Measurements from ENCODE around the gene TRMT6. TPM values are rescaled to one million over a fixed set of nuclear protein-coding genes. Genes with fewer than 3 reads are reported as not detected.

TRMT6 gene
- total and polyA plus RNA-seq, 4 donors, result 3.1 to 6.2 (median 4.0) TPM

DNA sequence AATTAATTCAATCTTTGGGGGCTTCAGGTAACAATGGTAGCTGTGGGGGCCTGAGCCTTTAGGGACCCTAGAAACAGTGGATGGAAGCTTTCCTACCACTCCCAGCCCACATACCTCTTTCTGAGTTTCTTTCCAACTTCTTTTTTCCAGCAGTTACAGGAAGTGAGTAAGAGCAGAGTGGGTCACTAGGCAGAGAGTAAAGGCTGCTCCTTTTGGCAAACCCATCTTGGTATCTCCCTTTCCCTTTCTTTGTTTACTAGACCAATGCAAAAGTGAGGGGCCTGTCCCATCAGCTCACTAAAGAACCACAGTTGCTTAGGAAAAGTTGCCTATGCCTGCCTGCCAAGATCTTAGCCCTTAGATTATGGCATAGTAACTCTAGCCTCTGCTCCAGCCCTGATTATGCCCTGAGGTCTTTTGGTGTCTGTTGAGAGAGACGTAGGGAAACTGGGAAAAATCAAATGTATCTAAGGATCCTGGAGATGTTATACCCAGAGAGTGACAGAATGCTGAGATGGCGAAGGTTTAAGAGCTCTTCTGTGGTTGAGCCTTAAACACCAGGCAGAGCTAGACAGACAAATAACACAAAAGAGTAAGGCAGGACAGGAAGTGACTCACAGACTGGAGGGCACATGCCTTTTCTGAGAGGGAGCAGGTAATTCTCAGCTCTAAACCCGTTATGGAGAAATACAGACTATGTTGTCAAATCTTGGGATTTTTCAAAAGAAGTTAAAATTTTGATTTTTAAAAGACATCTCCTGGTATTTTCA lies 31.3 kb downstream of the TRMT6 start:
- no peak overlapping the region for H3K4me3 ChIP-seq (ENCODE audit: low read depth in 1 of 3, low read length in 3 of 3)
- H3K27me3 ChIP-seq (ENCODE audit: control insufficient read depth in 4 of 4, insufficient read depth in 4 of 4, low read length in 3 of 4), result peaks cover 0 to 3% (median 0%) of the 10 kb centered on the region in 4 donors
- no peaks in the 10 kb centered on the region for H3K4me1 ChIP-seq (ENCODE audit: control insufficient read depth in 4 of 4, insufficient read depth in 4 of 4, low read length in 3 of 4)
- H3K36me3 ChIP-seq (ENCODE audit: control insufficient read depth in 4 of 4, insufficient read depth in 3 of 4, low read depth in 1 of 4, low read length in 3 of 4), result no peaks in the 10 kb centered on the region
- no peak for DNase-seq (ENCODE audit: low spot score)
- 41% methylated on average over 3 of the region's 3 CpGs for WGBS
- TF ChIP-seq RAD21 (IDR thresholded peaks at IDR 0.05) (no peak), HNF4A (conservative IDR thresholded peaks at IDR 0.05) (no peak), RXRA (IDR thresholded peaks at IDR 0.05) (no peak), EGR1 (IDR thresholded peaks at IDR 0.05; ENCODE audit: low read depth in 2 of 2) (no peak), YY1 (IDR thresholded peaks at IDR 0.05) (no peak), JUND (IDR thresholded peaks at IDR 0.05) (no peak), TAF1 (conservative IDR thresholded peaks at IDR 0.05) (no peak), HNF4G (IDR thresholded peaks at IDR 0.05) (no peak), GABPA (IDR thresholded peaks at IDR 0.05 in 1 of 2, conservative IDR thresholded peaks at IDR 0.05 in 1 of 2) (no peak), NR2F2 (IDR thresholded peaks at IDR 0.05) (no peak), FOXA2 (IDR thresholded peaks at IDR 0.05) (no peak), SP1 (IDR thresholded peaks at IDR 0.05) (no peak), FOXA1 (IDR thresholded peaks at IDR 0.05) (no peak)
- TF ChIP-seq, protein P1, sequence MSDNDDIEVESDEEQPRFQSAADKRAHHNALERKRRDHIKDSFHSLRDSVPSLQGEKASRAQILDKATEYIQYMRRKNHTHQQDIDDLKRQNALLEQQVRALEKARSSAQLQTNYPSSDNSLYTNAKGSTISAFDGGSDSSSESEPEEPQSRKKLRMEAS (IDR thresholded peaks at IDR 0.05), result no peak
- TF ChIP-seq, protein P2, sequence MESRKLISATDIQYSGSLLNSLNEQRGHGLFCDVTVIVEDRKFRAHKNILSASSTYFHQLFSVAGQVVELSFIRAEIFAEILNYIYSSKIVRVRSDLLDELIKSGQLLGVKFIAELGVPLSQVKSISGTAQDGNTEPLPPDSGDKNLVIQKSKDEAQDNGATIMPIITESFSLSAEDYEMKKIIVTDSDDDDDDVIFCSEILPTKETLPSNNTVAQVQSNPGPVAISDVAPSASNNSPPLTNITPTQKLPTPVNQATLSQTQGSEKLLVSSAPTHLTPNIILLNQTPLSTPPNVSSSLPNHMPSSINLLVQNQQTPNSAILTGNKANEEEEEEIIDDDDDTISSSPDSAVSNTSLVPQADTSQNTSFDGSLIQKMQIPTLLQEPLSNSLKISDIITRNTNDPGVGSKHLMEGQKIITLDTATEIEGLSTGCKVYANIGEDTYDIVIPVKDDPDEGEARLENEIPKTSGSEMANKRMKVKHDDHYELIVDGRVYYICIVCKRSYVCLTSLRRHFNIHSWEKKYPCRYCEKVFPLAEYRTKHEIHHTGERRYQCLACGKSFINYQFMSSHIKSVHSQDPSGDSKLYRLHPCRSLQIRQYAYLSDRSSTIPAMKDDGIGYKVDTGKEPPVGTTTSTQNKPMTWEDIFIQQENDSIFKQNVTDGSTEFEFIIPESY (IDR thresholded peaks at IDR 0.05), result no peak
- TF ChIP-seq, protein P3, sequence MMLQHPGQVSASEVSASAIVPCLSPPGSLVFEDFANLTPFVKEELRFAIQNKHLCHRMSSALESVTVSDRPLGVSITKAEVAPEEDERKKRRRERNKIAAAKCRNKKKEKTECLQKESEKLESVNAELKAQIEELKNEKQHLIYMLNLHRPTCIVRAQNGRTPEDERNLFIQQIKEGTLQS (IDR thresholded peaks at IDR 0.05), result no peak
- TF ChIP-seq, protein P4, sequence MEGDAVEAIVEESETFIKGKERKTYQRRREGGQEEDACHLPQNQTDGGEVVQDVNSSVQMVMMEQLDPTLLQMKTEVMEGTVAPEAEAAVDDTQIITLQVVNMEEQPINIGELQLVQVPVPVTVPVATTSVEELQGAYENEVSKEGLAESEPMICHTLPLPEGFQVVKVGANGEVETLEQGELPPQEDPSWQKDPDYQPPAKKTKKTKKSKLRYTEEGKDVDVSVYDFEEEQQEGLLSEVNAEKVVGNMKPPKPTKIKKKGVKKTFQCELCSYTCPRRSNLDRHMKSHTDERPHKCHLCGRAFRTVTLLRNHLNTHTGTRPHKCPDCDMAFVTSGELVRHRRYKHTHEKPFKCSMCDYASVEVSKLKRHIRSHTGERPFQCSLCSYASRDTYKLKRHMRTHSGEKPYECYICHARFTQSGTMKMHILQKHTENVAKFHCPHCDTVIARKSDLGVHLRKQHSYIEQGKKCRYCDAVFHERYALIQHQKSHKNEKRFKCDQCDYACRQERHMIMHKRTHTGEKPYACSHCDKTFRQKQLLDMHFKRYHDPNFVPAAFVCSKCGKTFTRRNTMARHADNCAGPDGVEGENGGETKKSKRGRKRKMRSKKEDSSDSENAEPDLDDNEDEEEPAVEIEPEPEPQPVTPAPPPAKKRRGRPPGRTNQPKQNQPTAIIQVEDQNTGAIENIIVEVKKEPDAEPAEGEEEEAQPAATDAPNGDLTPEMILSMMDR (IDR thresholded peaks at IDR 0.05; ENCODE audit: low read depth, low read length, missing input control), result no peak
- TF ChIP-seq, protein P5, sequence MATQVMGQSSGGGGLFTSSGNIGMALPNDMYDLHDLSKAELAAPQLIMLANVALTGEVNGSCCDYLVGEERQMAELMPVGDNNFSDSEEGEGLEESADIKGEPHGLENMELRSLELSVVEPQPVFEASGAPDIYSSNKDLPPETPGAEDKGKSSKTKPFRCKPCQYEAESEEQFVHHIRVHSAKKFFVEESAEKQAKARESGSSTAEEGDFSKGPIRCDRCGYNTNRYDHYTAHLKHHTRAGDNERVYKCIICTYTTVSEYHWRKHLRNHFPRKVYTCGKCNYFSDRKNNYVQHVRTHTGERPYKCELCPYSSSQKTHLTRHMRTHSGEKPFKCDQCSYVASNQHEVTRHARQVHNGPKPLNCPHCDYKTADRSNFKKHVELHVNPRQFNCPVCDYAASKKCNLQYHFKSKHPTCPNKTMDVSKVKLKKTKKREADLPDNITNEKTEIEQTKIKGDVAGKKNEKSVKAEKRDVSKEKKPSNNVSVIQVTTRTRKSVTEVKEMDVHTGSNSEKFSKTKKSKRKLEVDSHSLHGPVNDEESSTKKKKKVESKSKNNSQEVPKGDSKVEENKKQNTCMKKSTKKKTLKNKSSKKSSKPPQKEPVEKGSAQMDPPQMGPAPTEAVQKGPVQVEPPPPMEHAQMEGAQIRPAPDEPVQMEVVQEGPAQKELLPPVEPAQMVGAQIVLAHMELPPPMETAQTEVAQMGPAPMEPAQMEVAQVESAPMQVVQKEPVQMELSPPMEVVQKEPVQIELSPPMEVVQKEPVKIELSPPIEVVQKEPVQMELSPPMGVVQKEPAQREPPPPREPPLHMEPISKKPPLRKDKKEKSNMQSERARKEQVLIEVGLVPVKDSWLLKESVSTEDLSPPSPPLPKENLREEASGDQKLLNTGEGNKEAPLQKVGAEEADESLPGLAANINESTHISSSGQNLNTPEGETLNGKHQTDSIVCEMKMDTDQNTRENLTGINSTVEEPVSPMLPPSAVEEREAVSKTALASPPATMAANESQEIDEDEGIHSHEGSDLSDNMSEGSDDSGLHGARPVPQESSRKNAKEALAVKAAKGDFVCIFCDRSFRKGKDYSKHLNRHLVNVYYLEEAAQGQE (IDR thresholded peaks at IDR 0.05), result no peak
- no peak overlapping the region for H3K27ac ChIP-seq (ENCODE audit: low read depth in 1 of 2, low read length in 2 of 2)
- no peaks in the 10 kb centered on the region for H3K9me3 ChIP-seq (ENCODE audit: control insufficient read depth in 4 of 4, low read length in 3 of 4)
- no peak overlapping the region for H3K9ac ChIP-seq (ENCODE audit: low read depth in 1 of 2, low read length in 2 of 2)
